ENCODE measurements around the gene CDK2. TPM values are rescaled to one million over a fixed set of nuclear protein-coding genes. Genes with fewer than 3 reads are reported as not detected.

The CDK2 gene
- total and polyA plus RNA-seq, 7 experiments from 2014 or later = 7.0 to 77.2 (median 20.7) TPM

- Histone ChIP-seq H3K4me1 (ENCODE audit: control insufficient read depth in 2 of 2, insufficient read depth in 2 of 2, low read length in 2 of 2) (peaks cover 23 to 55% of the 10 kb centered on the region in 2 donors), H3K27ac (ENCODE audit: low read depth, low read length) (peak within 1 kb of the TSS; percentile 90), H3K36me3 (ENCODE audit: control insufficient read depth in 2 of 3, insufficient read depth in 3 of 3, low read length in 3 of 3) (peaks cover 0 to 31% (median 0%) of the 10 kb centered on the region in 3 experiments), H3K27me3 (ENCODE audit: control insufficient read depth in 2 of 2, insufficient read depth in 2 of 2, low read length in 2 of 2) (no peaks in the 10 kb centered on the region), H3K9me3 (ENCODE audit: control insufficient read depth in 2 of 3, low read length in 3 of 3) (no peaks in the 10 kb centered on the region), H3K4me3 (ENCODE audit: low read length) (peak within 1 kb of the TSS; percentile 99)
- Mint-ChIP-seq H3K4me3 (peak within 1 kb of the TSS; percentile 96 to 100 (median 98)), H3K27me3 (peaks cover 0 to 2% (median 0%) of the 10 kb centered on the region in 5 donors), H3K4me1 (peaks cover 28 to 59% (median 45%) of the 10 kb centered on the region in 7 donors), H3K27ac (peak within 1 kb of the TSS; percentile 95 to 100 (median 97)), H3K9me3 (peaks cover 0 to 11% (median 0%) of the 10 kb centered on the region in 11 donors), H3K36me3 (peaks cover 7 to 52% (median 35%) of the 10 kb centered on the region in 5 donors)
- ChIA-PET POLR2A (interaction anchor here (0.6 to 22.1 kb wide), 24 partner anchors 9 to 1180 kb away, joined by 3 to 728 read pairs (median 5); partner anchors contain the start of genes DNAJC14, MYL6, NACA and ORMDL2), CTCF (interaction anchor here (0.5 to 1.2 kb wide), 5 partner anchors 9 to 1492 kb away, joined by 3 to 7 read pairs (median 6); partner anchors contain the start of genes DNAJC14, ORMDL2 and SARNP)
- intact Hi-C loops (cut with micrococcal nuclease) = loop anchor here (1.0 to 5.0 kb wide), 4 partner anchors 9 to 1591 kb away; partner anchors contain the start of genes DDIT3 (in 1 of the 2), MBD6 (in 1 of the 2) and PA2G4 (in 1 of the 2)
- ATAC-seq = peak; percentile 30
- peak; percentile 37 to 81 (median 78) for DNase-seq
These were observed 35.8 kb upstream of the CDK2 start, which contains the start of gene DGKA for GRCh38 chr12:55930771-55931316. TSS of gene DGKA (plus strand) at chr12:55931162. CDS start at chr12:55936504, 5,342 bp downstream.

- H3K4me1 ChIP-seq (ENCODE audit: control insufficient read depth in 2 of 2, insufficient read depth in 2 of 2, low read length in 2 of 2) = peaks cover 24 to 54% of the 10 kb centered on the region in 2 donors
- no peaks in the 10 kb centered on the region for H3K27me3 ChIP-seq (ENCODE audit: control insufficient read depth in 2 of 2, insufficient read depth in 2 of 2, low read length in 2 of 2)
- H3K9me3 ChIP-seq (ENCODE audit: control insufficient read depth in 2 of 3, low read length in 3 of 3) = no peaks in the 10 kb centered on the region
- Mint-ChIP-seq H3K4me3 (peak overlapping the region; percentile 96 to 100 (median 98)), H3K4me1 (peaks cover 28 to 59% (median 45%) of the 10 kb centered on the region in 7 donors), H3K27me3 (peaks cover 0 to 2% (median 0%) of the 10 kb centered on the region in 5 donors), H3K9me3 (peaks cover 0 to 11% (median 0%) of the 10 kb centered on the region in 11 donors), H3K36me3 (peaks cover 7 to 55% (median 38%) of the 10 kb centered on the region in 5 donors), H3K27ac (peak overlapping the region; percentile 95 to 100 (median 97))
- peak overlapping the region; percentile 82 for H3K4me3 ChIP-seq (ENCODE audit: low read length)
- intact Hi-C loops (cut with micrococcal nuclease) = loop anchor here (1.0 to 5.0 kb wide), 3 partner anchors 9 to 1591 kb away; partner anchors contain the start of genes DDIT3 (in 1 of the 2) and MBD6 (in 1 of the 2)
- ChIA-PET POLR2A (interaction anchor here (0.6 to 22.1 kb wide), 14 partner anchors 15 to 1180 kb away, joined by 3 to 728 read pairs (median 8); partner anchors contain the start of genes DNAJC14, MYL6, ORMDL2 and RAB5B), CTCF (interaction anchor here (0.6 to 4.6 kb wide), 2 partner anchors 42 to 101 kb away, joined by 3 to 22 read pairs; partner anchors contain the start of gene DNAJC14)
- ATAC-seq = no peak
- H3K36me3 ChIP-seq (ENCODE audit: control insufficient read depth in 2 of 3, insufficient read depth in 3 of 3, low read length in 3 of 3) = peaks cover 0 to 32% (median 2%) of the 10 kb centered on the region in 3 experiments
- peak overlapping the region; percentile 90 for H3K27ac ChIP-seq (ENCODE audit: low read depth, low read length)
- DNase-seq = no peak
These were observed 35.3 kb upstream of the CDK2 start for GRCh38 chr12:55931317-55931779.

- H3K36me3 Mint-ChIP-seq = peaks cover 8 to 60% (median 41%) of the 10 kb centered on the region in 5 donors
These were observed 34.7 kb upstream of the CDK2 start for GRCh38 chr12:55931780-55932550.

GRCh38 chr12:55932551-55932910, 34.1 kb upstream of the CDK2 start:
- H3K4me3 Mint-ChIP-seq = peak overlapping the region; percentile 96 to 100 (median 98)
- peak in 7 of 9 donors; percentile 52 to 73 (median 62) for DNase-seq
- ChIA-PET CTCF (interaction anchor here (1.4 to 4.6 kb wide), 3 partner anchors 13 to 115 kb away, joined by 4 to 22 read pairs (median 8); partner anchors contain the start of genes DNAJC14, ORMDL2 and SARNP), POLR2A (interaction anchor here (0.6 to 22.1 kb wide), 16 partner anchors 13 to 215 kb away, joined by 3 to 728 read pairs (median 6); partner anchors contain the start of genes DNAJC14, ORMDL2, RAB5B and SARNP)
- peaks cover 0 to 10% (median 0%) of the 10 kb centered on the region in 11 donors for H3K9me3 Mint-ChIP-seq
- H3K27me3 Mint-ChIP-seq = no peaks in the 10 kb centered on the region
- H3K27ac Mint-ChIP-seq = peak overlapping the region; percentile 96 to 100 (median 97)
- Histone ChIP-seq H3K27me3 (ENCODE audit: control insufficient read depth in 2 of 2, insufficient read depth in 2 of 2, low read length in 2 of 2) (no peaks in the 10 kb centered on the region), H3K36me3 (ENCODE audit: control insufficient read depth in 2 of 3, insufficient read depth in 3 of 3, low read length in 3 of 3) (peaks cover 0 to 34% (median 10%) of the 10 kb centered on the region in 3 experiments), H3K4me3 (ENCODE audit: low read length) (peak overlapping the region; percentile 82), H3K4me1 (ENCODE audit: control insufficient read depth in 2 of 2, insufficient read depth in 2 of 2, low read length in 2 of 2) (peaks cover 35 to 56% of the 10 kb centered on the region in 2 donors), H3K27ac (ENCODE audit: low read depth, low read length) (peak overlapping the region; percentile 90), H3K9me3 (ENCODE audit: control insufficient read depth in 2 of 3, low read length in 3 of 3) (no peaks in the 10 kb centered on the region)
- intact Hi-C loops (cut with micrococcal nuclease) = loop anchor here in 1 of 2 donors (5.0 kb wide), 1 partner anchor 1590 kb away; the partner anchor contains the start of genes DDIT3 and MBD6
- peak; percentile 33 for ATAC-seq
- peaks cover 13 to 61% (median 47%) of the 10 kb centered on the region in 5 donors for H3K36me3 Mint-ChIP-seq
- peaks cover 40 to 64% (median 53%) of the 10 kb centered on the region in 7 donors for H3K4me1 Mint-ChIP-seq

More at GRCh38 chr12:55931780-55932550, 34.7 kb upstream of the CDK2 start:
- Mint-ChIP-seq H3K4me1 (peaks cover 34 to 61% (median 47%) of the 10 kb centered on the region in 7 donors), H3K4me3 (peak overlapping the region; percentile 96 to 100 (median 98)), H3K27ac (peak overlapping the region; percentile 96 to 100 (median 98)), H3K27me3 (peaks cover 0 to under 1% (median 0%) of the 10 kb centered on the region in 5 donors), H3K9me3 (peaks cover 0 to 11% (median 0%) of the 10 kb centered on the region in 11 donors)
- Histone ChIP-seq H3K9me3 (ENCODE audit: control insufficient read depth in 2 of 3, low read length in 3 of 3) (no peaks in the 10 kb centered on the region), H3K27ac (ENCODE audit: low read depth, low read length) (peak overlapping the region; percentile 90), H3K36me3 (ENCODE audit: control insufficient read depth in 2 of 3, insufficient read depth in 3 of 3, low read length in 3 of 3) (peaks cover 0 to 34% (median 5%) of the 10 kb centered on the region in 3 experiments), H3K4me1 (ENCODE audit: control insufficient read depth in 2 of 2, insufficient read depth in 2 of 2, low read length in 2 of 2) (peaks cover 29 to 56% of the 10 kb centered on the region in 2 donors), H3K4me3 (ENCODE audit: low read length) (peak overlapping the region; percentile 82), H3K27me3 (ENCODE audit: control insufficient read depth in 2 of 2, insufficient read depth in 2 of 2, low read length in 2 of 2) (no peaks in the 10 kb centered on the region)
- ChIA-PET CTCF (interaction anchor here (0.6 to 4.6 kb wide), 2 partner anchors 43 to 102 kb away, joined by 3 to 22 read pairs; partner anchors contain the start of gene DNAJC14), POLR2A (interaction anchor here (0.8 to 22.1 kb wide), 10 partner anchors 15 to 227 kb away, joined by 3 to 728 read pairs (median 10); partner anchors contain the start of genes DNAJC14, MYL6, ORMDL2 and RAB5B)
- ATAC-seq (no peak), DNase-seq (peak in 1 of 9 donors; percentile 54)
- intact Hi-C loops (cut with micrococcal nuclease) = loop anchor here (1.0 to 5.0 kb wide), 3 partner anchors 8 to 1590 kb away; partner anchors contain the start of genes DDIT3 (in 1 of the 2) and MBD6 (in 1 of the 2)

- Histone ChIP-seq H3K36me3 (ENCODE audit: control insufficient read depth in 2 of 3, insufficient read depth in 3 of 3, low read length in 3 of 3) (peaks cover 4 to 36% (median 11%) of the 10 kb centered on the region in 3 experiments), H3K4me3 (ENCODE audit: low read length) (peak overlapping the region; percentile 82), H3K9me3 (ENCODE audit: control insufficient read depth in 2 of 3, low read length in 3 of 3) (no peaks in the 10 kb centered on the region), H3K27ac (ENCODE audit: low read depth, low read length) (peak overlapping the region; percentile 90), H3K27me3 (ENCODE audit: control insufficient read depth in 2 of 2, insufficient read depth in 2 of 2, low read length in 2 of 2) (no peaks in the 10 kb centered on the region), H3K4me1 (ENCODE audit: control insufficient read depth in 2 of 2, insufficient read depth in 2 of 2, low read length in 2 of 2) (peaks cover 43 to 56% of the 10 kb centered on the region in 2 donors)
- peaks cover 15 to 62% (median 50%) of the 10 kb centered on the region in 5 donors for H3K36me3 Mint-ChIP-seq
- no peak for ATAC-seq
- H3K4me1 Mint-ChIP-seq = peaks cover 47 to 67% (median 58%) of the 10 kb centered on the region in 7 donors
- H3K27ac Mint-ChIP-seq = peak overlapping the region; percentile 96 to 100 (median 97)
- no peaks in the 10 kb centered on the region for H3K27me3 Mint-ChIP-seq
- H3K9me3 Mint-ChIP-seq = peaks cover 0 to 10% (median 0%) of the 10 kb centered on the region in 11 donors
- intact Hi-C loops (cut with micrococcal nuclease) = loop anchor here in 1 of 2 donors (5.0 kb wide), 1 partner anchor 1589 kb away; the partner anchor contains the start of genes DDIT3 and MBD6
- DNase-seq = no peak
- ChIA-PET POLR2A (interaction anchor here (0.6 to 27.1 kb wide), 17 partner anchors 1 to 427 kb away, joined by 3 to 728 read pairs (median 4); partner anchors contain the start of genes DGKA, DNAJC14, ORMDL2 and PYM1), CTCF (interaction anchor here (0.8 to 4.6 kb wide), 6 partner anchors 9 to 196 kb away, joined by 3 to 22 read pairs (median 4); partner anchors contain the start of genes DNAJC14, ORMDL2 and SARNP)
- H3K4me3 Mint-ChIP-seq = peak overlapping the region; percentile 96 to 100 (median 98)
These were observed 33.3 kb upstream of the CDK2 start for GRCh38 chr12:55933169-55933798.

All from naive thymus-derived CD4-positive, alpha-beta T cell (primary cell).